SK-N-SH treated with all-trans-retinoic acid at 6 μM for 48 hours (cell line): ENCODE measurements around the gene ITGA8.

ENCODE experiments used
- ARNTL ChIP-seq: fragments of 450-650 bp; formaldehyde crosslinking; IDR thresholded peaks from 2 replicates; pipeline ENCODE4 v1.5.0; 2020; ENCODE audit warnings: low read depth, mild to moderate bottlenecking, moderate library complexity, borderline replicate concordance
- ESRRG ChIP-seq: fragments of 250-450 bp; sonication (Bioruptor Pico); IDR thresholded peaks from 2 replicates; pipeline ENCODE4 v1.6.1; 2021; ENCODE audit warnings: mild to moderate bottlenecking
- GLIS3 ChIP-seq: fragments of 250-450 bp; sonication (Bioruptor Pico); IDR thresholded peaks from 2 replicates; pipeline ENCODE4 v1.5.0; 2020; ENCODE audit warnings: mild to moderate bottlenecking, moderate library complexity
- POU6F1 ChIP-seq: fragments of 250-450 bp; sonication (Bioruptor Pico); IDR thresholded peaks from 2 replicates; pipeline ENCODE4 v1.8.0; 2021; ENCODE audit warnings: low read depth, mild to moderate bottlenecking, moderate library complexity, borderline replicate concordance
- RARB ChIP-seq: fragments of 250-450 bp; sonication (Bioruptor Pico); IDR thresholded peaks from 2 replicates; pipeline ENCODE4 v1.8.0; 2021; ENCODE audit warnings: mild to moderate bottlenecking, moderate library complexity
- TOX ChIP-seq: fragments of 250-450 bp; sonication (Bioruptor Pico); IDR thresholded peaks from 2 replicates; pipeline ENCODE4 v1.8.0; 2021; ENCODE audit warnings: mild to moderate bottlenecking, moderate library complexity, borderline replicate concordance

GRCh38 chr10:15738270-15738925 lies 18.7 kb upstream of the ITGA8 start:
- TF ChIP-seq TOX (CRISPR knock-in tag) (no peak), POU6F1 (CRISPR knock-in tag) (no peak), RARB (CRISPR knock-in tag) (no peak), GLIS3 (no peak), ARNTL (CRISPR knock-in tag) (no peak), ESRRG (no peak)
